Measurements from ENCODE around the gene C19orf47.

- TF ChIP-seq, protein P1, sequence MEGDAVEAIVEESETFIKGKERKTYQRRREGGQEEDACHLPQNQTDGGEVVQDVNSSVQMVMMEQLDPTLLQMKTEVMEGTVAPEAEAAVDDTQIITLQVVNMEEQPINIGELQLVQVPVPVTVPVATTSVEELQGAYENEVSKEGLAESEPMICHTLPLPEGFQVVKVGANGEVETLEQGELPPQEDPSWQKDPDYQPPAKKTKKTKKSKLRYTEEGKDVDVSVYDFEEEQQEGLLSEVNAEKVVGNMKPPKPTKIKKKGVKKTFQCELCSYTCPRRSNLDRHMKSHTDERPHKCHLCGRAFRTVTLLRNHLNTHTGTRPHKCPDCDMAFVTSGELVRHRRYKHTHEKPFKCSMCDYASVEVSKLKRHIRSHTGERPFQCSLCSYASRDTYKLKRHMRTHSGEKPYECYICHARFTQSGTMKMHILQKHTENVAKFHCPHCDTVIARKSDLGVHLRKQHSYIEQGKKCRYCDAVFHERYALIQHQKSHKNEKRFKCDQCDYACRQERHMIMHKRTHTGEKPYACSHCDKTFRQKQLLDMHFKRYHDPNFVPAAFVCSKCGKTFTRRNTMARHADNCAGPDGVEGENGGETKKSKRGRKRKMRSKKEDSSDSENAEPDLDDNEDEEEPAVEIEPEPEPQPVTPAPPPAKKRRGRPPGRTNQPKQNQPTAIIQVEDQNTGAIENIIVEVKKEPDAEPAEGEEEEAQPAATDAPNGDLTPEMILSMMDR (IDR thresholded peaks at IDR 0.05), result no peak
- TF ChIP-seq POLR2A (IDR thresholded peaks at IDR 0.05), result no peak
These were observed 5.4 kb downstream of the C19orf47 start for GRCh38 chr19:40342644-40343311.
